GM21737 (cell line): ENCODE data around the gene SMARCD3.

Experiments
- ATAC-seq: cut with Tn5 transposase; IDR thresholded peaks from one replicate; pipeline ENCODE4 v1.9.1; 2021; ENCODE audit warnings: mild to moderate bottlenecking, moderate library complexity; ENCODE audit not compliant: unreplicated experiment

The SMARCD3 gene

DNA sequence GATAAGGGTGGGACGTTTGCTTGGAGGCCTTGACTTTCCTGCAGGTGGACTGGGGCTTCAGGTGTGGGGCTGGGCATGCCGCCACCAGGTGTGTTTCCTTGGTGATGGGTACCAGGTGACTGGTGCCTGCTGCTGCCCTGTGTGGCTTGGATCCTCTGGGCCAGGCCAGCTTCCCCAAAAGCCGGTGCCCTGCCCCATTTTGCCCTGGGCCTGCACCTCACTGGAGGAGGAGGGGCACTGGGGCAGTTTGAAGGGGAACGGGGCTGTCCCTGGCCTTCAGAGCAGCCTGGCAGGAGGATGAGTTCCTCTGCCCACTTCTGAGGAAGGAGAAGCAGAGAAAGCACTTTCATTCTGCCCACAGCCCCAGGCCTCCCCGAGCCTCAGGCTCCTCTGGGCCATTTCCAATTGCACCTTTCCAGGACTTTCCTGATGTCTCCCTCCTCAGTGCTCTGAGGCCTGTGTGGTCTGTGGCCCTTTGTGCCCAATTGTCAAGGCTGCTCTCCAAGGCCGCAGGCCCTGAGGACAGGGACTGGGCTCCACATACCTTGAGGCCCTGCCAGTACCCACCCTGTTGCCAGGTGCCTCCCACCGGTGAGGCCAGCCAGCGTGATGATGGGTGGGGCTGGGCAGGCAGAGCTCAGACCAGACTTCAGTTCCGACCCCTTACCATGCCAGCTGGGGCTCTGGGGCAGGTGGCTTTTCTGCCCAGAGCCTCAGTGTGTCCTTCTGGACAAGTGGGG is 25.3 kb upstream of the SMARCD3 start:
- ATAC-seq, result no peak

DNA sequence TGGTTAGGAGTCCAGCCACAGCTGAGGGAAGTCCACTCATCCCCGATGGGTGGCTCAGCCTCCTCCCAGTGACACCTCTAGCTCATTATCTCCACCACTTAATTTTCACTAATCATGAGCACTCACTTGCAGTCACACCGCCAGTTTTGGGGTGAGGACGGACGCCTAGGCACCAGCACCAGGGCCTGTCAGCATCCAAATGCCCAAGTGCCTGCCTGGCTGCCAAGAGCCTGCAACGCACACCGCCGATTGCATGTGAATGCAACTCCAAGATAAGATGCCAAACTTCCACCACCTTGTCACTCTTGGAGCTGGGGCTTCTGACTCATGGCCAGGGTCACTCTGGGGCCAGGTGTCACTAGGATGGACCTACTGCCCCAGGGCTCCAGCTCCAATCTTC is 24.4 kb upstream of the SMARCD3 start:
- no peak for ATAC-seq

DNA sequence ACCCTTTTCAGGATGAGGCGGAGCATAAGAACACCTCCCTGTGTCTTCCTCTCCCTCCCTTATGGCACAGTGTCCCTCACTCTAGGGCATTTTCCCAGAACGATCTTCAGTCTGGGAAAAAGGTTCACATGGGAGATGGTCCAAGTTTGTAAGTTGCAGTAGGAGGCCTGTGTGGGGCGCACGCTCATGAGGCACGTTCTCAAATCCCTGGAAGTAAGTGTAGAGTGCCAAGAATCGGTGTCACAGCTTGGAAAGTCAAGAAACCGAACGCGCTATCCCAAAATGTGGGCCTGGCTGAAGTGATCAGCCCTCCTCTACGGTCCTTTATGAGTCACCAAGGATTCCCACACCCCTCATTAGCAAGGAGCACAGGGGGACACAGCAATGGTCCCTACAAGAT is 23.9 kb upstream of the SMARCD3 start:
- no peak for ATAC-seq

DNA sequence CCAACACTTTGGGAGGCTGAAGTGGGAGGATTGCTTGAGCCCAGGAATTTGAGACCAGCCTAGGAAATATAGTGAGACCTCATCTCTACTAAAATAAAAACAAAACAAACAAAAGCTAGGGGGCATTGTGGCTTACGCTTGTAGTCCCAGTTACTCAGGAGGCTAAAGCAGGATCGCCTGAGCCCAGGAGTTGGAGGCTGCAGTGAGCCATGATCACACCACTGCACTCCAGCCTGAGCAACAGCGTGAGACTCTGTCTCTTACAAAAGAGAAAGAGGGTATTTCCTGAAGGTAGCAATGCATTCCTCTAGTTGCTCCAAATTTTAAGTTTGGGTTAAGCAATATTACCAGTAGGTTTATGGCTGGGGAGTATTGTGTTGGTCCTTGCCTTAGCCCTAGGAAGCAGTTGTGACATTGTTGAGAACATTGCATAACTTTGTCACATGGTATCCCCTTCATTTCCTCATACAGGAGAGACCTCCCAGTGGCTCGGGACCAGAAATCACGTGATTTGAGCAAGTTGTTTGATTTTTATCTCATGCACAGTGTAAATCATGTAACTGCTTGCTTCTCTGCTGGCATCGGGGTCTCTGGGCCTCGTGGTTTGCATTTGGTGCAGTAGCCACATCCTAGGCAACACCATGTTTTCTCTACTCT is 23.3 kb upstream of the SMARCD3 start:
- ATAC-seq, result no peak

DNA sequence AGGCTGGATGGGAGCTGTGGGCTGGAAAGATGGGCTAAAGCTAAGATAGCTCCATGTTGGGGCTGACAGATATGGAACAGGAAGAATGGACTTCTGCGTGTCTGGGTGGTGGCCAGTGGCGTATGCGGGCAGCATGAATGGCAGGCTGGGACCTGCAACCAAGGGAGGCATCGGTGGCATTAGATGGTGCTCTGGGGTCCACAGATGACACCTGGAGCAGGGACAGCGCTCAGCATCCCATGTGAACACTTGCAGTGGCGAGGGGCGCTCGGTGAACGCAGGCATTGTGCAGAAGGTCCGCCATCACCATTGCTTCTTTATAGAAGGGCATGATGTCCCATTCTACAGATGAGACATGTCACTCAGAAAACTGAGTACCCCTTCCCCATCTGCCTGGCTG is 21.0 kb upstream of the SMARCD3 start:
- ATAC-seq, result no peak

DNA sequence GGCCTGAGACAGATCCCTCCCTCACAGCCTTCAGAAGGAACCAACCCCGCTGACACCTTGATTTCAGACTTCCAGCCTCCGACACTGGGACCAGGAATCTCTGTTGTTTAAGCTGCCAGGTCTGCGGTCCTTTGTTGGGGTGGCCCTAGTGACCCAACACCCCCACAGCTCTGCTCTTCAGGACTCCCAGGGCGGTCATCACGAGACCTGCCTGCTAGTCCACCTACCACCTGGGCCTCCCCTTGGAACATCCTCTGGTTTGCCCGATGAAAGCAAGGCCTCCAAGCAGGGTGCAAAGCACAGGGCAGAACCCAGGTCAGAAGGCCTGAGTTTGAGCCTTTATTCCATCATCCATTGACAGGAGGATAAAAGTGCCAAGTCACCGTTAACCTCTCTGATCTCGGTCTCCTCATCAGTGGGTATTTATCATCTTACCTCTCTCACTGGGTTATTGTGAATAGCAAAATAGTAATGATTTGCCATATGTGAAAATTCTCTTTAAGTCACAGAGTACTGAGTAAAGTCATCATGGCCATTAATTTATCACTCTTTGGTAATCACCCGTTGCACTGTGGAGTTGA is 16.9 kb upstream of the SMARCD3 start:
- ATAC-seq, result no peak

DNA sequence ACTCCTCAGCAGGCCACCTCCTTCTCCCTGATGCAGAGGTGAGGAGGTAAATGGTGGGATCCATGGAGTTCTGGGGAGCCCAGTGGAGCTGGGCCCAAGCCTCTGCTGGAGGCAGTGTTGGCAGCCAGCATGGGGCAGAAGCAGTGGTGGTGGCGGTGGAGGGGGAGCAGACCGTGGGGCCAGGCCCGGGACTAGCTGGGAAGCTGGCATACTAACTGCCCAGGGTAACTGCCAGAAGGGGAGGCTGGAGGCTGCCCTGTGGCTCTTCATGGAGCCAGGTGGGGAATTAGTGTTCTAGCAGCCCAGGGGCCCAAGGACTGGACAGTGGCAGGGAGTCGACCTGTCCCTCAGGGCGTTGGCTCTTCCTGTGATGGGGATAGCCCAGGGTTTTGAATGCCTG is 16.1 kb upstream of the SMARCD3 start:
- no peak for ATAC-seq

DNA sequence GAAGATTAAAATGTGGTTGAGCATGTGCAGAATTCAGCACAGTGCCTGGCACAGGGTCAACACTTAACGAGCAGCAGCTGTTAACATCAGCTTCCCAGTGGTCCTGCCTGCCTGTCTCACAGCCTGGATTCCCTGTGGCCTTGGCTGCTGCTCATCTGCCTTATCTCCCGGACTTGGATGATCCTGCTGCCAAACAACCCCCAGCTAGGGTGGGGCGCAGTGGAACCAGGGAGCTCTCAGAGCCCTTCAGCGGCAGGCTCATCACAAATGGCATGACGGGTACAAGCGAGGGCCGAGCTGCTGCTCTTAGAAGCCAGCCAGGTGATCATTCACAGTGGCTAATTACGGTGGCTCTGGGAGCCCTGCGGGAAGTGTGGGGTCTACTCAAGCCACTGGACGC is 13.0 kb upstream of the SMARCD3 start:
- ATAC-seq, result no peak

DNA sequence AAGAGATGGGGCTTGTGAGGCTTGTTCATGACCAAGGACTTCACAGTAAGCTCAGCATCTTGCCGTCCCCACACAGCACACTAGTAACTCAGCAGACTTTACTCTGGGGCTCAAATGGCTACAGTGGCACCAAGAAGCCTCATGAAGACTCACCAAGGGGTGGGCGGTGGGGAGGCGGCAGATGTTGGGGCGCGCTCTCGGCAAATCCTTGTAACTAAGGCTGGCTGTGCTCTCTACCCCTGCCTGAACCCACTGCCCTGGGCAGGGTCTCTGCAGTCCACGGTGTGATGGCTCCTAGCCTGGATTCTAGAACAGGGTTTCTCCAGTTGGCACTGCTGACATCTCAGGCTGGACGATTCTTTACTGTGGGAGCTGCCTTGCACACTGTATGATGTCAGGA is 12.4 kb upstream of the SMARCD3 start:
- no peak for ATAC-seq

DNA sequence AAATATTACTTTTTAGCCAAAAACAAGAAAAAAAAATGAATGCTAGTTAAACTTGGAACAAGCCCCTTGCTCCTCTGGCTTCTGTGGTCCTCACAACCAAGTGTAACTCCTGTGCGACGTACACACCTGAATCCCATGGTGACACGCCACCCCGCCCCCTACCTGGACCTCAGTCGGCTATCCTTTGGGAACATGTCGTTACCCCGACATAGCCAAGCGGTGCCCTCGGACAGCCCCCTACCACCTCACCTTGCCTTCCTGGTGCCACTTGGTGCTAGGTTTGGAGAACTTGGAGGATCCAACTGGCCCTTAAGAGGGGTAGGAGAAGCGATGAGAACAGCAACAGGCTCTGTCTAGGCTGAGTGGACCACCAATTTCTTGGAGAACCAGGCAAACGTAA is 12.0 kb upstream of the SMARCD3 start:
- no peak for ATAC-seq

DNA sequence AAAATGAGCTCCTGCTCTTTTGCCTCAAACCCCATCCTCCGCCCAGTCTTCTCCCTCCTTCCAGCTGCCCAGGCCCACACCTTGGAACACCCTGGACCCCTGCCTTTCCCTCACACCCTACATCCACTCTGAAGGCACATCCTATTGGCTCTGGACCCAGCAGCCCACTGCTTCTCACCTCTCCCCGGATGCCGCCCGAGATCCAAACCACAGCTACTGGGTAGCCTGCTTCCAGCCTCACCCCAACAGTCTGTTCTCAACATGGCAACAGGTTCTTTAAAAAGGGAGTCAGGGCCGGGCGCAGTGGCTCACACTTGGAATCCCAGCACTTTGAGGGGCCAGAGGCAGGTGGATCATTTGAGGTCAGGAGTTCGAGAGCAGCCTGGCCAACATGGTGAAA is 9.5 kb upstream of the SMARCD3 start:
- ATAC-seq, result no peak

DNA sequence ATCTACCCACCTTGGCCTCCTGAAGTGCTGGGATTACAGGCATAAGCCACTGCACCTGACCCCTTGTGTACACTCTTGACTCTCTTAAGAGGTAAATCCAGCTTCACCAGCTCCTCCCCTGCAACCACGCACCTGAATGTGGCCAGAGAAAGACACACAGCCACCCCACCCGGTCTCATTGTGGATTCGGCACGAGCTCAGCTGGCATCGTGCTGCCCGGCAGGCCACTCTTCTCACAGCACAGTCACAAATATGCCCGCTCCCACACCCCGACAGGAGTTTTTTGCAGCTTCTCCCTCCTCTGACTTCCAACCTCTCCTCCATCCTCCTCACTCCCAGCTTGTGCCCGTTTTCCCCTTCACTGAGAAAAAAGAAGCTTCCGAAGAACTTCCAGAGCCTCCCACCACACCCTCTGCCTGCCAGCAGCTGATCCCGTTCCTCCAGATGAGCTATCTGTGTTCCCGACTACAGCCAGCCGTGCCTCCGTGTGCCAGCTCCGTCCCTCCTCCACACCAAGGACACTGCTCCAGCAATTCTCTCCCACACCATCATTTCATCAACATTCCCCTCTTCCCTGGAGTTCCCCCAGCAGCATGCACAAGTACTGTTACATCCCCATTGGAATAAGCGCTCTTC is 8.0 kb upstream of the SMARCD3 start:
- ATAC-seq, result no peak

DNA sequence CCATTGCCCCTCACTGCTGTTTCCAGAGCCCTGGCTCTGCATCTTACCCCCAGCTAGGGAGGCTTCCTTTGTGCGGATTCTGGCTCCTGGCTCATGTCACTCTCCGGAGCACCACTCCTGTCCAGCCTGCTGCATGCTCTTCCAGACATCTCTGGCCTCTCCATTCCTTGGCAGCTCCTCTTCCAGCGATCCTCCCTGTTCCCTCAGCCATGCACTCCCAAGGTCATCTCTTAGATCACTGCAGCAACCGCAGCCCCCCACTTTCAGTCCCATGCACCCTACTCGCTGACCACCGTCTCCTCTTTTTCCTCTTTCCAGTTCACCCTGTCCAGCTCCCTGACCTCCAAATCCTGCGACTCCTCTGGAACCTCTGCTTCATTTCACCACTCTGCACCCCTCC is 6.9 kb upstream of the SMARCD3 start:
- no peak for ATAC-seq

DNA sequence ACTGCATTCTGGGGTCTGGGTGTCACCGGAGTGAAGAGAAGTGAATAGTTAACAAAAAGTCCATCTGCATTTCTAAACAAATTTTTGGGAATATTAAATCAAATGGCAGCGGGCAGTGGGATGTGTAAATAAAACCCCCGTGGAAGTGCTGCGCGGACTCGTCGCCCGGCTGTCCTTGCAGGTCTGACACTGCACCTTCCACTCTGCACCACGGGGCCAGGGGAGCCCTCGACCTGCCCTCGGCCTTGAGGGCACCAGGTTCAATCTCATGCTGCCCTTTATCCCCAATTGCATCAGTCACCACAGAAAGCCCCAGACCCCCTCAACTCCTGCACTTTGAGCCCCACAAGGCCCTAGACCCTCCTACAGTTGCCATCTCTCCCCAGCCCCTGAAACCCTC is 6.4 kb upstream of the SMARCD3 start:
- no peak for ATAC-seq

DNA sequence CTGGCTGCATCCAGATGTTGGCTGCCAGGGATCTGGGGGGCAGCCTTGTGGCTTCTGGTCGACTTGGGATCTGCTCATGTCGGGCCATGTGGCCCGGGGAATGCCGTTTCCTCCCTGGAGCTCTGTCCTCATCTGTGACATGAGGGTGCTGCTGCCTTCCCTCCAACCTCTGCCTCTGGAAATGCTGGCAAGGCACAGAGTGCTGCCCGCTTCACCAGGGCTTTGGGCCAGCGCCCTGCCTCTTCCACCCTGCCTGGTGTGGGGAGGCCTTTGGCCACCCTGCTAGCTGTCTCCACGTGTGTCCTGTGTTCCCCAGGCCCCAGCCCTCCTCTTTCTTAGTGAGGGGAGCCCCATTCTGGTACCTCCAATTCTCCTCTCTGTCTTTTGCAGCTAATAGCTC is 5.8 kb upstream of the SMARCD3 start:
- no peak for ATAC-seq

DNA sequence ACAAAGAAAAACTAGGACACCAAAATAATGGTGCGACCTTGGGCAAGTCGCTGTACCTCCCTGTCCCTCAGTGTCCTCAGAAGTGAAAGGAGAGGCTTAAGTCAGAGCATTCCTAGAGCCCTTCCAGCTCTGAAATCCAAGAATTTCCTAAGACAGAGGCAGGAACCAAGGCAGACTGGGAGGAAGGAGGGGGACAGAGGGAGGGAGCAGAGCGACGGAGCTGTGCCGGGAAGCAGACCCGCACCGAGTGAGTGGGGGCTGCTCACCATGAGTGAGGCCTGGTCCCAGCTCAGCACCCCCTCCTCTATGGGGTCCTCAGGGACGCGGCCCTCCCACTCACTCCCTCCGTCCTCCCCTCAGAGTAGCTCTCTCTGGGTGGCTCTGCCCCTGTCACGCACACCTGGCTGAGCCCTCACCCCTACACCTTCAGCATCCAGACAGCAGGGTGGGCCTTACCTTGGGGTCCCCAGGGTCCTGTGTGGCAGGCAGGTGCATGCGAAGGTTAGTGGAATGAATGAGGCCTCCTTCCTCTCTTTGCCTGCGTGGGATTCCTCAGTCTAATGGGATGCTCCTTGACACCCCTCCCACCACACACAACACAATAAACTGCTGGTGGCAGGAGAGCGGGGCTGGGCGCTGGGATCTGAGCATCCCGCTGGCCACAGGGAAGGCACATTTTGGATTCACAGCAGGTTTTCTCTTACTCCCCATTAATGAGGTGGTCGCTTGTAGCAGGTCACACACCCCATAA is 4.6 kb upstream of the SMARCD3 start:
- no peak for ATAC-seq

DNA sequence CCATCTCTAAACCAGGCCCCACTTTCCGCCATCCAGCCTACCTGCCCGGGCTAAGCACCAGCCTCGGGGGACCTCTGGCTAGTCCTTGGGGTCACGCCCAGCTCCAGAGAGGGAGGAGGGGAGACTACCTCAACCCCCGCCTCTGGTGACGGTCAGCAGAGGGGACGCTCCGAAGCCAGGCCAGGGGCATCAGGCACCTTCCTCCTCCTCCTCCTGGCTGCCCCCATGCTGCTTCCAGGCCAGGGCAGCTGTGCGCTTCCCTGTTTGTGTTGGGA is 4.0 kb upstream of the SMARCD3 start:
- no peak for ATAC-seq

DNA sequence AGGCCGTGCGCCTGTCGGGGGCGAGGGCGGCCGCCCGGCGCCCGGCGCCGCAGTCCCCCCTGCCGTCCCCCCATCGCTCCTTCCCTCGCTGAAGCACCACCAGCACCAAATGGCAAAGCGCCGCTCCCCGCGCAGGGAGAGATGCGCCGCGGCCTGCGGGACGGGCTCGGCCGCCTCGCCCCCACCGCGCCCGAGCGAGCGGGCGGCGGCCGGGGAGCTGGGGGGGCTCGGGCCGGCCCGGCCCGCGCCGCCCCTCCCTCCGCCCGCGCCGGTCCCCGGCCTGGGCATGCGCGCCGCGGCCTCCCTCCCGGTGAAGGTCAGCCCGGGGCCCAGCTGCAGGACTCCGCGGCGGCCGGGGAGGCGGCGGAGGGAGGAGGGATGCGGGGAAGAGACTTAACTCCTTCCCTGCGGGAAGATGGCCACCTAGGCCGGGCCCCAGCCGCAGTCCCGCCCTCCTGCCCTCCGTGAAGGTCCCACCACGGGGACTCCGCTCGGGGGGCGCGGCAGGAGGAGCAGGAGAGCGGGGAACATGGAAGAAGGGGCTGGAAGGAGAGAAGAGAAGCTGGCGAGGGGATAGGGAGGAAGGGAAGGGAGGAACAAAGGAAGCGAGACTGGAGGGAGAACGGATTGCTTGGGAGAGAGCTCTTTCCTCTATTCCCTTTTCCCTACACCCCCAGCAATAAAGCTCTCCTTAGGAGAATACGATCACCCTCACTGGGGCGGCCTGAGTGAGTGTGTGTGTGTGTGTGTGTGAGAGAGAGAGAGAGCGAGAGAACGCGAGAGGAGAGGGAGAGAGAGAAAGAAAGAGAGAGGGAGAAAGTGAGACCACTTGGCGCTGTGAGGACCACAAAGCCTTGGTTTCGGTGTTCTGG is 3.4 kb upstream of the SMARCD3 start:
- no peak for ATAC-seq

DNA sequence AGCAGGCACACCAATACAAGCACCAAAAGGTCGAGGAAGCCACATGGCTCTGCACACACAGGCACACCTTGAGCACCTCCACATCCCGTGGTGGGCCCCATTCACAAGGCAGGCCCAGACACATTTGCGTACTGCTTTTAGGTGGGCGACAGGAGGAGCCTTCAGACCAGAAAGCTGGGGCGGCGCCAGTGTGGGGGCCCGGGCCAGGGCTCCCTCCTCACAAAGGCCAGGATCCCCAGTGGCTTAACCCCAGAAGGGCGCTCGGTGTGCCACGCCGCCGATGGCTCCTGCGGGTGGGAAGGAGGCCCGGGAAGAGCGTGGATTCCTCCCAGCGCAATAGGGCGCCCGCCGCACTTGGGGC is 2.8 kb upstream of the SMARCD3 start:
- ATAC-seq, result no peak

DNA sequence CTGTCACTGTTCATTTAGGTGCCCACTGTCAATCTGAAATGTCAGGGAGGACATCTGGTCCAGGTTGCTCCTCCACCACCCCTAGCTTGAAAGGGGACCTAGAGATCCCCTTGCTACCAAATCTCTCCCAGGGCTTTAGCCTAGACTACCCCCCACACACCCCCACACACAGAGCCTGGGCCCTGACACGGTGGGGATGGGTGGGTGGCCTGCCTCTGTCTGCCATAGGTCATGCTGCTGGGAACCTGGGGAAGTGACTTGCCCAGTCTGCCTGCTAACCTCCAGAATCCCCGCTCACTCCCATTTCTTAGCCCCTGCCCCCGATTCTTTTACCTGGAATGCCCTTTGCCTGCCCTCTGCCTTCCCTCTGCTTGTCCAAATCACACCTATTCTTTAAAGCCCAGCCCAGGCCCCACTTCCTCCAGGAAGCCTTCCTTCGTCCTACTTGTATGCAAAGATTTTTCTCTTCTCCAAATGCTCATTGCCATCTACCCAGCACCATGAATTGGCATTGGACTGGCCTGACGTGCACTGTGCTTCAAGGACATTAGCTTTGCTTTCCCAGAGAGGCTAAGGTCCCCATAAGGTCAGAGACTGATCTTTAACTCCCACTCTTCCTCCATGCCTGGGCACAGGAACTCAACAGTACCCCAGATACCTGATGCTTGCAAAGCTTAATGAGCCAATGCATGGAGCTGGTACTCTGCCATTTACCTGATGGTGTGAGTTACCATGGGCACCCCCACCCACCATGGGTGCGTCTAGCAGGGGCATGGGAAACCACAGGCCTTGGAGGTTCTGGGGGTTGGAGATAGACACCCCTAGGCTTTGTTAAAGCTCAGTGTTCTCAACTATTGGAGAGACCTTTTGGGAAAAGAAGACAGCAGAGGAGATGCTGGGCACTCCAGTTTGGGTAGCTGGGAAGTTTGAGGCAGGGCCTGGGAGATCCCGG is 2.0 kb upstream of the SMARCD3 start:
- no peak for ATAC-seq
